K562 (cell line): Measurements from ENCODE around the gene BMP8B. TPM values are rescaled to one million over a fixed set of nuclear protein-coding genes. Genes with fewer than 3 reads are reported as not detected.

Experiments used
- ATF1 ChIP-seq, 2 experiments: fragments of 450-650 bp in 1 of 2; IDR thresholded peaks; 2 replicates each; pipeline ENCODE4 v1.6.1; 2016; ENCODE audit warnings: missing compliant biosample characterization in 1 of 2, missing genetic modification characterization in 1 of 2
- MTA1 ChIP-seq: fragments of 450-650 bp; IDR thresholded peaks from 2 replicates; pipeline ENCODE4 v1.6.1; 2017; ENCODE audit warnings: borderline replicate concordance
- SMAD1 ChIP-seq: fragments of 150-350 bp; IDR thresholded peaks from 2 replicates; pipeline ENCODE4 v1.6.1; 2014; ENCODE audit warnings: low read length, low read depth; ENCODE audit not compliant: partially characterized antibody
- SMARCE1 ChIP-seq: fragments of 450-650 bp; IDR thresholded peaks from 2 replicates; pipeline ENCODE4 v1.7.1; 2016; ENCODE audit warnings: mild to moderate bottlenecking
- ZNF175 ChIP-seq: fragments of 200-800 bp; sonication (Bioruptor generic); IDR thresholded peaks from 2 replicates; pipeline ENCODE4 v1.6.1; 2016; ENCODE audit warnings: low read depth, mild to moderate bottlenecking, missing genetic modification characterization, missing compliant biosample characterization
- ZNF3 ChIP-seq: fragments of 250-450 bp; sonication (Bioruptor Pico); IDR thresholded peaks from 2 replicates; pipeline ENCODE4 v1.5.0; 2021; ENCODE audit warnings: mild to moderate bottlenecking, moderate library complexity
- ZSCAN29 ChIP-seq: fragments of 450-650 bp; IDR thresholded peaks from 2 replicates; pipeline ENCODE4 v1.6.1; 2017
- polyA plus RNA-seq, 8 experiments: library from polyadenylated mRNA; depleted of rRNA in 4 of 8; stranded (reverse) in 5 of 8; unstranded in 3 of 8; fragments of >200 nt; fragmentation: Nextera tagmentation in 2 of 8; fragmentation: Illumina TruSeq in 1 of 8; extraction: Ambion mirVana in 2 of 8; extraction: Trizol in 1 of 8; gene quantifications; 2 replicates each; pipeline versions ENCODE4 v1.2.1 to v1.2.3, GENCODE V29; 2011 to 2014; ENCODE audit warnings: inconsistent platforms in 1 of 8, missing spikeins in 1 of 8
- total RNA-seq, 7 experiments: library from RNA; depleted of rRNA in 6 of 7; stranded (reverse); fragments of >200 nt in 6 of 7; fragmentation: Illumina TruSeq in 2 of 7; extraction: Trizol in 2 of 7; gene quantifications; 2 replicates each; pipeline versions ENCODE4 v1.2.1 to v1.2.3, GENCODE V29; 2011 to 2021; ENCODE audit warnings: low replicate concordance in 1 of 7
- TF ChIP-seq, protein P1 (sequence below): fragments of 200-800 bp; sonication (Bioruptor generic); IDR thresholded peaks from 2 replicates; pipeline ENCODE4 v1.6.1; 2017; ENCODE audit warnings: missing genetic modification characterization, missing compliant biosample characterization
- TF ChIP-seq, protein P2 (sequence below): fragments of 200-800 bp; sonication (Bioruptor generic); IDR thresholded peaks from 2 replicates; pipeline ENCODE4 v1.6.1; 2017; ENCODE audit warnings: missing genetic modification characterization, missing compliant biosample characterization
- TF ChIP-seq, protein P3 (sequence below): sonication (generic); IDR thresholded peaks from 2 replicates; pipeline ENCODE4 v1.6.1; 2016
- TF ChIP-seq, protein P4 (sequence below): fragments of 250-450 bp; sonication (Bioruptor Pico); IDR thresholded peaks from 2 replicates; pipeline ENCODE4 v1.5.0; 2020; ENCODE audit warnings: mild to moderate bottlenecking, borderline replicate concordance

BMP8B gene
- total and polyA plus RNA-seq, 9 of the 15 experiments (the other 6 are each of a cell fraction or from before 2014, with no cell fraction given) = 0.03 to 0.33 (median 0.14) TPM

DNA sequence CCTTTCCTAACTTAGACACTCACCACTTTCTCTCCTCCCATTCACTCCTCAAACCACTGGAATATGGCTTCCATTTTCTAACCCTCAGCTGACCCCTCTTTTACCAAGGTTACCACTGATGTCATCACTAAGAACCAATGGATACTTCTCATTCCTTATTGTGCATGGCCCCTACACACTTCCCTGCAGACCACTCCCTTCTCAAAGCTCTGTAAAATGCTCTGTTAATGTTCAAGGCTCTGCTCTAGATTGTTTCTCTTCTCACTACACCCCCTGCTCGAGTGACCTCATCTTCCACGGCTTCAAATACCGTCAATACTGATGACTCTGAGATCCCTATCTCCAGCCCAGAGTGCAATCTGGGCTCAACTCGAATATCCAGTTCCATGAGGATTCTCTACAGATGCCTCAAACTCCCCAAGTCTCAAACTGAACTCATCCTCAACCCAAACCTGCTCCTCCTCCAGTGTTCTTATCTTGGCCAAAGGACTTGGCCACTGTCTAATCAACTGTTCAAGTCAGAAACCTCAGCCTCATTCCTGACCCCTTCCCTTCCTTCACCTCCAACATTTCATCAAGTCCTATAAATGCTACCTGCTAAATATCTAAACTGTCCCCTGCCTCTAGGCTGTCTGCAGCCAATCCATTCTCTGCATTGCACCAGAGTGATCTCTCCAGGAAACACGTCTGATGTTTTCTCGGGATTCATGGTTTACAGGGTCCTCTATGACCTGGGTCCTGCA is 41.3 kb upstream of the BMP8B start (continued):
- TF ChIP-seq, protein P1, sequence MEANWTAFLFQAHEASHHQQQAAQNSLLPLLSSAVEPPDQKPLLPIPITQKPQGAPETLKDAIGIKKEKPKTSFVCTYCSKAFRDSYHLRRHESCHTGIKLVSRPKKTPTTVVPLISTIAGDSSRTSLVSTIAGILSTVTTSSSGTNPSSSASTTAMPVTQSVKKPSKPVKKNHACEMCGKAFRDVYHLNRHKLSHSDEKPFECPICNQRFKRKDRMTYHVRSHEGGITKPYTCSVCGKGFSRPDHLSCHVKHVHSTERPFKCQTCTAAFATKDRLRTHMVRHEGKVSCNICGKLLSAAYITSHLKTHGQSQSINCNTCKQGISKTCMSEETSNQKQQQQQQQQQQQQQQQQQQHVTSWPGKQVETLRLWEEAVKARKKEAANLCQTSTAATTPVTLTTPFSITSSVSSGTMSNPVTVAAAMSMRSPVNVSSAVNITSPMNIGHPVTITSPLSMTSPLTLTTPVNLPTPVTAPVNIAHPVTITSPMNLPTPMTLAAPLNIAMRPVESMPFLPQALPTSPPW (CRISPR knock-in tag) = peak; percentile 42
- TF ChIP-seq SMARCE1 = peak; percentile 82; the same call in 1 of the 2 replicates
- peak; percentile 69; the same call in 1 of the 2 replicates for TF ChIP-seq ZNF175 (CRISPR knock-in tag)
- no peak for TF ChIP-seq ATF1 (CRISPR knock-in tag; IDR thresholded peaks at IDR 0.05)
- TF ChIP-seq ATF1 (tag; IDR thresholded peaks at IDR 0.05) = peak; percentile 66
- TF ChIP-seq, protein P2, sequence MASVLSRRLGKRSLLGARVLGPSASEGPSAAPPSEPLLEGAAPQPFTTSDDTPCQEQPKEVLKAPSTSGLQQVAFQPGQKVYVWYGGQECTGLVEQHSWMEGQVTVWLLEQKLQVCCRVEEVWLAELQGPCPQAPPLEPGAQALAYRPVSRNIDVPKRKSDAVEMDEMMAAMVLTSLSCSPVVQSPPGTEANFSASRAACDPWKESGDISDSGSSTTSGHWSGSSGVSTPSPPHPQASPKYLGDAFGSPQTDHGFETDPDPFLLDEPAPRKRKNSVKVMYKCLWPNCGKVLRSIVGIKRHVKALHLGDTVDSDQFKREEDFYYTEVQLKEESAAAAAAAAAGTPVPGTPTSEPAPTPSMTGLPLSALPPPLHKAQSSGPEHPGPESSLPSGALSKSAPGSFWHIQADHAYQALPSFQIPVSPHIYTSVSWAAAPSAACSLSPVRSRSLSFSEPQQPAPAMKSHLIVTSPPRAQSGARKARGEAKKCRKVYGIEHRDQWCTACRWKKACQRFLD (CRISPR knock-in tag) = 0 out of 2 replicates have a peak, but pooled peaks have one; percentile 62
- TF ChIP-seq SMAD1 = peak; percentile 20
- TF ChIP-seq ZSCAN29 = no peak
- peak; percentile 85; the same call in 1 of the 2 replicates for TF ChIP-seq MTA1
- TF ChIP-seq ZNF3 (CRISPR knock-in tag) = 0 out of 2 replicates have a peak, but pooled peaks have one; percentile 27
- TF ChIP-seq, protein P3, sequence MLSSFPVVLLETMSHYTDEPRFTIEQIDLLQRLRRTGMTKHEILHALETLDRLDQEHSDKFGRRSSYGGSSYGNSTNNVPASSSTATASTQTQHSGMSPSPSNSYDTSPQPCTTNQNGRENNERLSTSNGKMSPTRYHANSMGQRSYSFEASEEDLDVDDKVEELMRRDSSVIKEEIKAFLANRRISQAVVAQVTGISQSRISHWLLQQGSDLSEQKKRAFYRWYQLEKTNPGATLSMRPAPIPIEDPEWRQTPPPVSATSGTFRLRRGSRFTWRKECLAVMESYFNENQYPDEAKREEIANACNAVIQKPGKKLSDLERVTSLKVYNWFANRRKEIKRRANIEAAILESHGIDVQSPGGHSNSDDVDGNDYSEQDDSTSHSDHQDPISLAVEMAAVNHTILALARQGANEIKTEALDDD = peak; percentile 65
- TF ChIP-seq, protein P4, sequence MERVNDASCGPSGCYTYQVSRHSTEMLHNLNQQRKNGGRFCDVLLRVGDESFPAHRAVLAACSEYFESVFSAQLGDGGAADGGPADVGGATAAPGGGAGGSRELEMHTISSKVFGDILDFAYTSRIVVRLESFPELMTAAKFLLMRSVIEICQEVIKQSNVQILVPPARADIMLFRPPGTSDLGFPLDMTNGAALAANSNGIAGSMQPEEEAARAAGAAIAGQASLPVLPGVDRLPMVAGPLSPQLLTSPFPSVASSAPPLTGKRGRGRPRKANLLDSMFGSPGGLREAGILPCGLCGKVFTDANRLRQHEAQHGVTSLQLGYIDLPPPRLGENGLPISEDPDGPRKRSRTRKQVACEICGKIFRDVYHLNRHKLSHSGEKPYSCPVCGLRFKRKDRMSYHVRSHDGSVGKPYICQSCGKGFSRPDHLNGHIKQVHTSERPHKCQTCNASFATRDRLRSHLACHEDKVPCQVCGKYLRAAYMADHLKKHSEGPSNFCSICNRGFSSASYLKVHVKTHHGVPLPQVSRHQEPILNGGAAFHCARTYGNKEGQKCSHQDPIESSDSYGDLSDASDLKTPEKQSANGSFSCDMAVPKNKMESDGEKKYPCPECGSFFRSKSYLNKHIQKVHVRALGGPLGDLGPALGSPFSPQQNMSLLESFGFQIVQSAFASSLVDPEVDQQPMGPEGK (CRISPR knock-in tag) = no peak
